HG02981 (cell line): ENCODE data around the gene ZAR1.
A peak's percentile ranks its signal among the peaks of the same experiment; 100 is the strongest.

Source experiments
- ATAC-seq: cut with Tn5 transposase; IDR thresholded peaks from one replicate; pipeline ENCODE4 v1.9.1; 2021; ENCODE audit warnings: mild to moderate bottlenecking, moderate library complexity; ENCODE audit not compliant: unreplicated experiment

ZAR1 gene

GRCh38 chr4:48484494-48485168, 5.4 kb upstream of the ZAR1 start:
- no peak for ATAC-seq

DNA sequence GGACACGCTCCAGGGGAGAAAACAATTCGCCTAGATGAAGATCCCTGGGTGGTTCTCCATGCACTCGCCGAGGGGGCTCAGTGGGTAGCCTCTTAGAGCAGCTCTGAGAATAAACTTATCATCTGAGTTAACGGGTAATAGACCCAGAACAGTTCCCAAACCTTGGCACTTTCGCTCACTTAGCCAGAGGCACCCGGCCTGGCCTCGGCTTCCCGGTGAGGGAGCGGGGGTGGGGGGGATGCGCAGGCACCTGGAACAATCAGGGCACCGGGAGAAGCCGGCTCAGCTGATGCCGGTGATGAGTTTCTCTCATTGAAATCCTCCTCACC, 405 bp upstream of the ZAR1 start:
- no peak for ATAC-seq

GRCh38 chr4:48490680-48491513, 845 bp downstream of the ZAR1 start:
- ATAC-seq: no peak

DNA sequence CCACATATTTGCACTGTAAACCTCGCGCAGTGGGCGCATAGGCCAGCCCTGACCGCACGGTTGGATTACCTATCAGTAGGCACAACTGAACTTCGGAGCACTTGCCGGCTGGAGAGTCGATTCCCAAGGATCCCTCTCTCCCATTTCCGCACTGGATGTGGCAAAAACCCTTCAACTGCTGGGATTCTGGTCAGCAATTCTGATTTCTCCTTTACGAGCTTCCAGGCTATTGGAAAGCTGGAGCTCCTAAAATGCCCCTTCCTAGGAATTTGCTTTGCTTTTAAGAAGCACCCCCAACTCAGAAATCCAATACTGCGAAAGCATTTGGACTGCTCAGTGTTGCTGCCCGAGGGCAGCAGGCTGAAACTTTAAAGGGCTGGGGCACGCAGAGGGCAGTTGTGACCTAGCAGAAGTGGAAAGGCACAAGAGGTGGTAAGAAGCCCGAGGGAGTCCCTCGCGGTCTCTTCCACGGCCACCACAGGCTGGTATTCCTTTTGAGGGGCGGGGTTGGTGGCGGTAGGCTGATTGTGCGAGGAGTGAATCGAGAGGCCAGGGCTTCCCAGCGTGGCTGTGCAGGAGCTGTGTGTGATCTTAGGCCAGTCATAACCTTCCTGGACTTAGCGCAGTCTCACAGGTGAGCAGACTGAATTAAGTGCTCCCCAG, 1.6 kb downstream of the ZAR1 start:
- no peak for ATAC-seq

DNA sequence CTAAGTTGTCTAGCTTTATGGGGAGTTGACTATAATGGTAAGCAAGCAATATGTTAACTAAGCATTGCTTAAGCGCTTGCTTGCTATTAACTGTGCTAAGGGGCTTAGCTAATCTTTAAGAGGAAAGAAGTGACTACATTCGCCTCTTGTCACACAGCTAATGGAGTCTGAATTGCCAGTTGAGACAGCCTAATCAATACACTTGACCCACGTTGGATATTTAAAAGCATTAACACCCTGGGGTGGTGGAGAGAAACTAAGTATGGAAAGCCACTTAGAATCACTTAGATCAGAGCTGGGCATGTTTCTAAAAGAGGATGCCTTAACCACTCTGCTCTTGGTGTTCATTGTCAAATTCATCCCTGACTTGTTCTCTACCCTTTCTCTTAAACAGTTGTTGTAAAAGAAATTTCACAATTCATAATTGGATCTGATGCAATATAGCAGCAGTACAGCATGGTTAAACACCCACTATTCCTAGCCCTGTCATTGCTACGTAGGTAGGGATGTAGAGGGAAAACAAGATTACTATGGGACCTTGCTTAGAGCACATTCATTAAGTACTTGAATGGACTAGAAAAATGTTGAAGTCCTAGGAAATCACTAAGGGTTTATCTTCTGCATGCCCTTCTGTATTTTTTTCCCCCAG, 3.5 kb downstream of the ZAR1 start:
- no peak for ATAC-seq

GRCh38 chr4:48495941-48496340, 5.9 kb downstream of the ZAR1 start:
- ATAC-seq: no peak

DNA sequence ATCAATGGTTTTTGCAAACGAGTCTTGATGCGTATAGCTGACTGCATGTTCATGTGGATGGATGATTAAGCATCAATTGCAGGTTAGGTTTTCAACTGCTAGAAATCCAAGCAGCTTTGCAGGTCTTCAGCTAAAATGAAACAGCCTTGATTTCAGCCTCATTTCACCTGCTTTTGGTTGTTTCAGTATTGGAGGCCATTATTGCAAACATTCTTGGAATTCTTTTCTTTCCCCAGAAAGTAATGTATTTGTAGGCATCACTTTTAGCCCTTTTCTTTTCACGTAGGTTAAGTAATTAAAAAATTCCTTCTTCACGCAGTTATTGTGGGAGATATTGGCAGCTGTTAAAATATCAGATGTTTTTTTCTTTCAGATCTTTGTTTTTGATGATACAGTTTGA, 8.8 kb downstream of the ZAR1 start:
- ATAC-seq: no peak

DNA sequence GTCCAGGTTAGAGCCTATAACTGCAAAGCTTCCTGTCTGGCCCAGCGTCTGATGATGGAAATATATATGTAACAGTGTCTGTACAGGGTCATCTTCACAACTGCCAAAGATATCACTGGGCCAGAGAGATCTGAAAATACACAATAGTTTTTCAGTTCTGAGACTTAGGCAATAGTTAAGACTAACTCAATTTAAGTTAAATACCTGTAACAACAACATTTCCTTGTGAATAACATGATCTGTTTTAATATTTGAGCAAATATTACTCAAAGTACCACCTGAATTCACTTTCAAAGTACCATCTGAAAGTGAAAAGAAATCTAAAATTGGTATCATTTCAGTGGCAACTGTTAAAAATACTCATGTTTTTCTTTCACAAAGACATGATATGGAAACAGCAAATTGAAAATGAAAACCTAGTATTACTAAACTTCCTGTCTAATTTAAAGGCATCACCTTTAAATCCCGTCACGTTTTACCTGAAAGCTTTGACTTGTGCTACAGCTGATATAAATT, 9.6 kb downstream of the ZAR1 start:
- peak; percentile 79 for ATAC-seq

DNA sequence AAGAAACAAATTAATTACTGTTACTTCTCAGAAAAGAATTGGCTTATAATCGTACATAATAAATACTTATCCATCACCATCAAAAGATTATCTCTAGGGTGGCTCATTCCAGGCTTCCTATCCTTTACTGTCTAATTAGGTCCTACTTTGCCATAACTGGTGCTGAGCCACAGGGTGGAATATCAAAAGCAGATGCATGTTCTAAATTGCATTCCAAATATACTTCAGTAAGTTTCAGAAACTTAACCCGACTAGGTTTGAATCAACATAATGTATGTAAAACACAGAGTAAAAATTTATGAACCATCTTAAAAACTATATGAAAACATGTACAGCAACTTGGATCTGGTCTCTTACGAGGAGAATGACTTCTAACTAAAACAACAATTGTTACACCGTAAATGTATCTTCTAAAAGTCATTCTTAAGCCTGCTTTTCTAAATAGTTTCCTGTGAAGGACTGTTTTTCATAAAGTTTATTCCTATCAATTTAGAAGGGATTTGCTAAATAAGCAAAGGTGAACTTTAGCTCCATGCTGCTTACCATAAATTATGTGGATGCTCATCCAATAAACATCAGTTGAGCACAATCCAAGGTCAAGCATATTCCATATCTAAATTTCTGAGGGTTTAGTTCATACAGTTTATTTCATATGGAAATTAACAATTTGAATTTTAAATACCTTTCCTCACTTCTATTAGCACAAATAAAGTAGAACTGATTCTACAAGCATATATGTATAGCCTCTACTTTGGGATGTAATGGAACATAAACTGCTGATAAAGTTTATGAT, 13.4 kb downstream of the ZAR1 start:
- no peak for ATAC-seq

GRCh38 chr4:48504026-48504330, 13.9 kb downstream of the ZAR1 start:
- ATAC-seq: no peak

DNA sequence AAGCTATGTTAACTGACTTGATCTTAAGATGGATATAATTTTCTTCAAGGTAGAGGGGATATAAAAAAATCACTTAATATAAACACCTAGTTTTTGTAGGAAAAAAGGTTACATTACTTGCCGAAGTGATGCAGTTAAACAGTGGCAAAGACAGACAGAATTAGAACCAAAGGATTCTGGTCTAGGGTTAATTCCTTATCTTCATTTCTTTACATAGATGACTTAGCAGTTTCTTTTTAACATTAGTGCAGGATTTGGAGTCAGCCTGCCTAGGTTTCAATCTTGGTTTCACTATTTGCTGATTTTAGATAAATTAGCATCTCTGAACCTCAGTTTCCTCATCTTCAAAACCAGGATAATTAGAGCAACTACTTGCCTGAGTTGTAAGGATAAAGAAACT, 14.3 kb downstream of the ZAR1 start:
- no peak for ATAC-seq

DNA sequence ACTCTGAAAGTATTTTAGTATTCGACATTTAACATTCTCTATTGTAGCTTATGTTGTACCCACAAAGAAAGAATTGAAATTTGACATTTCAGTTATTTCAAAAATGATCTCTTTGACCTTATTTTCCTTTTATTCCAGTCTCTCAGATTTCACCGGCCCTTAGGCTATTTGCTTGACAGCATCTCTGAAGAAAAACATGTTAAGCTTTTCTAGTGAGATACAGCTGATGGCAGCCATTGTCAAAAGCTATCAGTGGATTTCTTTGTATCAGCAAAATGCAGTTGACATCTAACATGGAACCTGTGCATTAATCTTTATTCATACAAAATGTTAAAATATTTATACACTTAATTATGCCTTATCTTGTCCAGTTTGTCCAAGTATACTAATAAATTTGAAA, 16.7 kb downstream of the ZAR1 start:
- no peak for ATAC-seq

GRCh38 chr4:48509543-48509942, 19.5 kb downstream of the ZAR1 start:
- no peak for ATAC-seq

DNA sequence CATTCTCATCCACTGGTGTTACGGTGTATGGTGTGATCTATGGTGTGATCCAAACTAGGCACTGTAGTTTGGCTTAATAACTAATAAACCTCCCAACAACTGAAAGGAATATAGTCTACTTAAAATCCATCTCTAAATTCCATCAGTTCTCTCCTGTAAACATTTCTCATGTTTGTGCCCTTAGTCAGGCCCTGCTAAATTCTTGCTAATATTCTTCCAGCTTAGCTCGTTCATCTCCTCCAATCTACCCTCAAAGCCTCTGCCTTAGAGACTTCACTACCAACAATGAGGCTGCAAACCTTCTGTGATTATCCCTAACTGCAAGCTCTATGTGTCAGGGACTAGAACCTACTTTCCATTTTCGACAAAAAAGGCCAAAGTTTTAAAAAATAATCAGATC, 28.1 kb downstream of the ZAR1 start:
- ATAC-seq: no peak

DNA sequence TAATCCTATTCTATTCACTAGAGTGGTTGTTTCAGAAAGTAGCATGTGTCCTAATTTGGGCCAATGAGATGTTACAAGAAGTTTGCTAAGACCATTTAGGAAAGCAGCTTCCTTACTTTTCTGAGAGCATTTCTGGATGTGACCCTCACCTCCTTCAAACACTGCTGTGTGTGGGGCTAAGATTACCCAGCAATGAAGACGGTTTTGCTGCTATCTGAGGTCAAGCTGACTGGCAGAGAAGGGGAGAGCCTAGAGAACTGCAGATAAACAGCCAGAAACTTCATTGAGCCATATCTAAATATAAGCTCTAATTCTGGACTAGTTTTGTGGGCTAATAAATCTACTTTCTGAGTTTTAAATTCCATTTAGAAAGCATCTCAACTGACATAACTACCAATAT, 36.4 kb downstream of the ZAR1 start:
- no peak for ATAC-seq

- no peak for ATAC-seq
Observed at GRCh38 chr4:48538358-48538757, 48.3 kb downstream of the ZAR1 start.

DNA sequence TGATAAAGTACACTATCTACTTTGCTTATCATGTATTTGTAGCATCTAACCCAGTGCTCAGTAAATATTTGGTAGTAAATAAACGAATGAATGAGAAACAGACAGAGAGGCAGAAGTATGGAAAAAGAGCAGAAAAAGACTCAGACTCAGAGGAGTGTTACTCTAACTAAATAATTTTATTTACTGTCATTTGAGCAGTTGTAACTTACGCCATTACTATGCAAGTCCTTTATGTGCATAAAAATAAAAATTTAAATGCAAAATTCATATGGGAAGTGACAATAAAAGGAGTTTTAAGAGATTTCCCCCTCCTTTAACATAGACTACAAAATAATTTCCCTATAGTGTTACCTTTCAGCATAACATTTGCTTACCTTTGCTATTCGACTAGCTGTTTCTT, 49.5 kb downstream of the ZAR1 start:
- no peak for ATAC-seq

GRCh38 chr4:48542888-48543287, 52.8 kb downstream of the ZAR1 start:
- ATAC-seq: no peak

- no peak for ATAC-seq
Observed at GRCh38 chr4:48543796-48544195, 53.7 kb downstream of the ZAR1 start.
